Motor neuron (in vitro differentiated cells): ENCODE data around the gene LRRC49. TPM values are rescaled to one million over a fixed set of nuclear protein-coding genes. Genes with fewer than 3 reads are reported as not detected.
"Not testable (repeated sequence)": the region's sequence is repeated elsewhere in the genome, so short reads cannot be mapped to it uniquely, and the experiment has no call there.

Source experiments
- ATAC-seq, 8 experiments: fragments of 200-7000 bp; cut with Tn5 transposase; replicated peaks in 6 of 8; 2 replicates each; pipeline ENCODE4 v1.8.0; 2021; ENCODE audit warnings: mild to moderate bottlenecking in 8 of 8, moderate library complexity in 8 of 8
- H3K27ac ChIP-seq, 2 donors: fragments of 250-450 bp; sonication (Bioruptor Pico); 2 replicates each; pipeline ENCODE4 v1.9.0; 2021; ENCODE audit warnings: antibody characterized with exemption in 2 of 2, mild to moderate bottlenecking in 2 of 2, moderate library complexity in 1 of 2
- H3K4me1 ChIP-seq, 2 donors: fragments of 250-450 bp; sonication (Bioruptor Pico); replicated peaks in 1 of 2; 2 replicates each; pipeline ENCODE4 v1.6.1; 2021; ENCODE audit warnings: antibody characterized with exemption in 2 of 2, mild to moderate bottlenecking in 2 of 2, moderate library complexity in 1 of 2
- H3K4me3 ChIP-seq, 5 donors: fragments of 250-450 bp; sonication (Bioruptor Pico); 2 replicates each; pipeline ENCODE4 v1.9.0; 2021; ENCODE audit warnings: antibody characterized with exemption in 5 of 5, mild to moderate bottlenecking in 5 of 5, moderate library complexity in 4 of 5
- WGBS, 10 experiments: fragments of 450-650 bp; shearing (Covaris generic); methylation state at CpG; one replicate each; pipeline ENCODE4 v1.0.0; 2022; 5-methylcytosine and 5-hydroxymethylcytosine counted together
- in situ Hi-C, 9 experiments: fragments of 400-800 bp; cut with MboI; loops; one replicate each; pipeline ENCODE4 v1.15.0; 2021; ENCODE audit warnings: low sequenced_read_pairs in 9 of 9, low pct_unique_long_range_greater_than_20kb in 2 of 9; ENCODE audit not compliant: unreplicated experiment in 9 of 9
- total RNA-seq, 8 experiments: library from RNA; unstranded; fragments of 300-600 nt; gene quantifications; 2 replicates each; pipeline versions ENCODE4 v1.2.3 to v1.2.4, GENCODE V29; 2022

The LRRC49 gene
- total RNA-seq, 8 experiments from 2014 or later, result 4.2 to 65.1 (median 54.6) TPM

GRCh38 chr15:70917955-70918354 is 25.3 kb downstream of the LRRC49 start:
- WGBS, 10 experiments, result 78 to 100% (median 95%) methylated on average over 1 to 4 of the region's 6 CpGs; no CpG with 5 or more reads in 4 of the 10 experiments
- H3K4me3 ChIP-seq, result no peak overlapping the region
- in situ Hi-C loops, result no loop called here
- ATAC-seq, result no peak
- no peaks in the 10 kb centered on the region for H3K4me1 ChIP-seq
- H3K27ac ChIP-seq, result no peak overlapping the region

GRCh38 chr15:70920981-70921696 is 28.5 kb downstream of the LRRC49 start:
- in situ Hi-C loops, result no loop called here
- 0 to 83% (median 67%) methylated on average over 1 of the region's 1 CpG; no CpG with 5 or more reads in 3 of the 10 experiments for WGBS, 10 experiments
- no peak for ATAC-seq
- Histone ChIP-seq H3K27ac (no peak overlapping the region), H3K4me3 (no peak overlapping the region), H3K4me1 (no peaks in the 10 kb centered on the region)

- H3K4me3 ChIP-seq, result no peak overlapping the region
- WGBS, 10 experiments, result 63 to 100% (median 95%) methylated on average over 2 of the region's 2 CpGs; no CpG with 5 or more reads in 1 of the 10 experiments
- no peaks in the 10 kb centered on the region for H3K4me1 ChIP-seq
- ATAC-seq, result no peak
- no peak overlapping the region for H3K27ac ChIP-seq
- in situ Hi-C loops, result no loop called here
Observed at GRCh38 chr15:70922119-70922518, 29.5 kb downstream of the LRRC49 start.

- no peaks in the 10 kb centered on the region for H3K4me1 ChIP-seq
- H3K4me3 ChIP-seq, result no peak overlapping the region
- in situ Hi-C loops, result no loop called here
- ATAC-seq, result no peak
- WGBS, 10 experiments, result 85 to 100% (median 93%) methylated on average over 1 to 2 of the region's 2 CpGs
- H3K27ac ChIP-seq, result no peak overlapping the region
Observed at GRCh38 chr15:70923311-70924080, 30.9 kb downstream of the LRRC49 start.

- not testable (repeated sequence) for ATAC-seq
Observed at GRCh38 chr15:70926914-70927313, 34.3 kb downstream of the LRRC49 start.

GRCh38 chr15:70931821-70932220 is 39.2 kb downstream of the LRRC49 start:
- Histone ChIP-seq H3K4me3 (no peak overlapping the region), H3K27ac (no peak overlapping the region), H3K4me1 (peaks cover 0 to 3% of the 10 kb centered on the region in 2 donors)
- in situ Hi-C loops, result no loop called here
- ATAC-seq, result no peak

More at GRCh38 chr15:70926914-70927313, 34.3 kb downstream of the LRRC49 start:
- in situ Hi-C loops, H3K27ac ChIP-seq, H3K4me1 ChIP-seq, H3K4me3 ChIP-seq: not testable (repeated sequence)
- WGBS, 10 experiments, result 80 to 100% (median 92%) methylated on average over 1 of the region's 1 CpG; no CpG with 5 or more reads in 6 of the 10 experiments

GRCh38 chr15:70932397-70932796 is 39.8 kb downstream of the LRRC49 start:
- Histone ChIP-seq H3K4me3 (no peak overlapping the region), H3K27ac (no peak overlapping the region), H3K4me1 (peaks cover 0 to 3% of the 10 kb centered on the region in 2 donors)
- WGBS, 10 experiments, result 57 to 100% (median 91%) methylated on average over 1 to 2 of the region's 2 CpGs; no CpG with 5 or more reads in 1 of the 10 experiments
- no peak for ATAC-seq
- in situ Hi-C loops, result no loop called here

- WGBS, 10 experiments, result 50 to 90% (median 63%) methylated on average over 2 to 3 of the region's 3 CpGs; no CpG with 5 or more reads in 1 of the 10 experiments
- in situ Hi-C loops, result no loop called here
- no peak overlapping the region for H3K27ac ChIP-seq
- H3K4me1 ChIP-seq, result peaks cover 0 to 3% of the 10 kb centered on the region in 2 donors
- H3K4me3 ChIP-seq, result no peak overlapping the region
- no peak for ATAC-seq
Observed at GRCh38 chr15:70933411-70933810, 40.8 kb downstream of the LRRC49 start.

- WGBS, 10 experiments, result 0 to 100% (median 78%) methylated on average over 1 to 3 of the region's 3 CpGs
Observed at GRCh38 chr15:70935631-70936030, 43.0 kb downstream of the LRRC49 start.

GRCh38 chr15:70936326-70936725 is 43.7 kb downstream of the LRRC49 start:
- Histone ChIP-seq H3K4me1 (peaks cover 0 to 3% of the 10 kb centered on the region in 2 donors), H3K27ac (no peak overlapping the region), H3K4me3 (no peak overlapping the region)
- in situ Hi-C loops, result no loop called here
- WGBS, 10 experiments, result 48 to 88% (median 67%) methylated on average over 2 to 4 of the region's 4 CpGs; no CpG with 5 or more reads in 3 of the 10 experiments
- ATAC-seq, result peak in 2 of 8 experiments; percentile 42 to 68

More at GRCh38 chr15:70935631-70936030, 43.0 kb downstream of the LRRC49 start:
- Histone ChIP-seq H3K4me3 (no peak overlapping the region), H3K4me1 (peaks cover 0 to 3% of the 10 kb centered on the region in 2 donors), H3K27ac (no peak overlapping the region)
- no peak for ATAC-seq
- in situ Hi-C loops, result no loop called here

- H3K4me3 ChIP-seq, H3K4me1 ChIP-seq, in situ Hi-C loops, H3K27ac ChIP-seq, ATAC-seq: not testable (repeated sequence)
- 0 to 100% (median 84%) methylated on average over 1 to 2 of the region's 2 CpGs; no CpG with 5 or more reads in 4 of the 10 experiments for WGBS, 10 experiments
Observed at GRCh38 chr15:70943285-70943684, 50.7 kb downstream of the LRRC49 start.

GRCh38 chr15:70947351-70948335 is 55.0 kb downstream of the LRRC49 start:
- 17 to 96% (median 82%) methylated on average over 1 to 7 of the region's 7 CpGs; no CpG with 5 or more reads in 1 of the 10 experiments for WGBS, 10 experiments
- ATAC-seq, result no peak
- no peak overlapping the region for H3K27ac ChIP-seq
- no peaks in the 10 kb centered on the region for H3K4me1 ChIP-seq
- no peak overlapping the region for H3K4me3 ChIP-seq
- in situ Hi-C loops, result no loop called here
